Osteoblast (primary cell): ENCODE results near the gene NOVA2. TPM values are rescaled to one million over a fixed set of nuclear protein-coding genes. Genes with fewer than 3 reads are reported as not detected.
A peak's percentile ranks its signal among the peaks of the same experiment; 100 is the strongest.

Experiments used
- DNase-seq: peaks from one replicate; pipeline ENCODE4 v3.0.0; 2011; ENCODE audit warnings: low spot score, mixed read lengths; ENCODE audit not compliant: insufficient read length; ENCODE audit errors: missing footprints
- H2AFZ ChIP-seq: 2 replicates; pipeline ENCODE4 v1.6.0; 2011; ENCODE audit warnings: mild to moderate bottlenecking, low read length
- H3K27ac ChIP-seq: 2 replicates; pipeline ENCODE4 v1.5.1; 2011; ENCODE audit warnings: mild to moderate bottlenecking, low read depth, low read length, moderate library complexity
- H3K27me3 ChIP-seq: 2 replicates; pipeline ENCODE4 v1.6.0; 2012; ENCODE audit warnings: mild to moderate bottlenecking, control low read depth, inconsistent platforms, low read length, moderate library complexity; ENCODE audit not compliant: insufficient read depth
- H3K36me3 ChIP-seq: 2 replicates; pipeline ENCODE4 v1.5.1; 2011; ENCODE audit warnings: mild to moderate bottlenecking, low read length, control low read depth, moderate library complexity; ENCODE audit not compliant: insufficient read depth
- H3K4me1 ChIP-seq: 2 replicates; pipeline ENCODE4 v1.5.1; 2011; ENCODE audit warnings: mild to moderate bottlenecking, low read length, control low read depth, moderate library complexity; ENCODE audit not compliant: insufficient read depth
- H3K4me2 ChIP-seq: 2 replicates; pipeline ENCODE4 v1.6.0; 2011; ENCODE audit warnings: mild to moderate bottlenecking, low read length; ENCODE audit not compliant: insufficient read depth
- H3K4me3 ChIP-seq: fragments of 200-600 bp; sonication (generic); 3 replicates; pipeline ENCODE4 v1.5.1; 2012; ENCODE audit warnings: mild to moderate bottlenecking, low read length, inconsistent platforms; ENCODE audit not compliant: insufficient read depth
- H3K79me2 ChIP-seq: 2 replicates; pipeline ENCODE4 v1.6.0; 2012; ENCODE audit warnings: mild to moderate bottlenecking, low read length, control low read depth, inconsistent platforms; ENCODE audit not compliant: insufficient read depth
- H3K9me3 ChIP-seq: 2 replicates; pipeline ENCODE4 v1.5.1; 2011; ENCODE audit warnings: low read depth, low read length, control low read depth
- H4K20me1 ChIP-seq: 2 replicates; pipeline ENCODE4 v1.6.0; 2012; ENCODE audit warnings: mild to moderate bottlenecking, low read length, control low read depth; ENCODE audit not compliant: insufficient read depth
- CTCF ChIP-seq: IDR thresholded peaks from 2 replicates; pipeline ENCODE4 v1.5.1; 2011; ENCODE audit warnings: mild to moderate bottlenecking, low read depth, low read length, moderate library complexity; ENCODE audit errors: extremely low read depth
- total RNA-seq: library from RNA; depleted of rRNA; stranded (reverse); fragments of >200 nt; gene quantifications from 2 replicates; pipeline ENCODE4 v1.2.3, GENCODE V29; 2012

The NOVA2 gene
- total RNA-seq, 1 donor: not detected

- no peak overlapping the region for H3K27ac ChIP-seq
- peak; percentile 29 for DNase-seq
- H3K36me3 ChIP-seq: peaks cover 15% of the 10 kb centered on the region
- no peak for TF ChIP-seq CTCF
- peaks cover 7% of the 10 kb centered on the region for H4K20me1 ChIP-seq
- H3K79me2 ChIP-seq: peaks cover 2% of the 10 kb centered on the region
- H3K27me3 ChIP-seq: no peaks in the 10 kb centered on the region
- H3K4me3 ChIP-seq: no peak overlapping the region
- H3K4me2 ChIP-seq: no peak overlapping the region
- no peaks in the 10 kb centered on the region for H3K4me1 ChIP-seq
- no peak overlapping the region for H2AFZ ChIP-seq
- H3K9me3 ChIP-seq: no peaks in the 10 kb centered on the region
These were observed 78.1 kb downstream of the NOVA2 start for GRCh38 chr19:45895519-45895972.

GRCh38 chr19:45890877-45891276 lies 82.8 kb downstream of the NOVA2 start:
- no peaks in the 10 kb centered on the region for H4K20me1 ChIP-seq
- no peak overlapping the region for H3K27ac ChIP-seq
- no peak overlapping the region for H3K4me2 ChIP-seq
- peak; percentile 26 for DNase-seq
- H3K36me3 ChIP-seq: peaks cover 3% of the 10 kb centered on the region
- peaks cover 8% of the 10 kb centered on the region for H3K4me1 ChIP-seq
- H3K9me3 ChIP-seq: no peaks in the 10 kb centered on the region
- no peak for TF ChIP-seq CTCF
- no peaks in the 10 kb centered on the region for H3K79me2 ChIP-seq
- no peaks in the 10 kb centered on the region for H3K27me3 ChIP-seq
- no peak overlapping the region for H2AFZ ChIP-seq
- H3K4me3 ChIP-seq: no peak overlapping the region

- DNase-seq: peak; percentile 65
- Histone ChIP-seq H3K79me2 (peaks cover 9% of the 10 kb centered on the region), H4K20me1 (peaks cover 5% of the 10 kb centered on the region), H3K4me2 (no peak overlapping the region), H3K4me3 (no peak overlapping the region), H3K27ac (no peak overlapping the region), H3K27me3 (no peaks in the 10 kb centered on the region), H3K36me3 (peaks cover 5% of the 10 kb centered on the region), H3K9me3 (no peaks in the 10 kb centered on the region), H3K4me1 (peaks cover 15% of the 10 kb centered on the region), H2AFZ (no peak overlapping the region)
- TF ChIP-seq CTCF: no peak
These were observed 84.3 kb downstream of the NOVA2 start for GRCh38 chr19:45889210-45889885.

- no peak for TF ChIP-seq CTCF
- Histone ChIP-seq H4K20me1 (peaks cover 24% of the 10 kb centered on the region), H3K4me2 (peak overlapping the region; percentile 99), H3K4me1 (peaks cover 25% of the 10 kb centered on the region), H3K36me3 (peaks cover 5% of the 10 kb centered on the region), H3K4me3 (peak overlapping the region; percentile 80), H3K27me3 (no peaks in the 10 kb centered on the region), H3K9me3 (no peaks in the 10 kb centered on the region), H3K27ac (peak overlapping the region; percentile 99), H3K79me2 (peaks cover 17% of the 10 kb centered on the region), H2AFZ (peak overlapping the region; percentile 99)
- peak; percentile 5 for DNase-seq
These were observed 86.4 kb downstream of the NOVA2 start for GRCh38 chr19:45887200-45887710.
